ENCODE measurements around the gene VNN1. TPM values are rescaled to one million over a fixed set of nuclear protein-coding genes. Genes with fewer than 3 reads are reported as not detected.

The VNN1 gene
- total RNA-seq, 1 experiment from 2014 or later, result not detected

DNA sequence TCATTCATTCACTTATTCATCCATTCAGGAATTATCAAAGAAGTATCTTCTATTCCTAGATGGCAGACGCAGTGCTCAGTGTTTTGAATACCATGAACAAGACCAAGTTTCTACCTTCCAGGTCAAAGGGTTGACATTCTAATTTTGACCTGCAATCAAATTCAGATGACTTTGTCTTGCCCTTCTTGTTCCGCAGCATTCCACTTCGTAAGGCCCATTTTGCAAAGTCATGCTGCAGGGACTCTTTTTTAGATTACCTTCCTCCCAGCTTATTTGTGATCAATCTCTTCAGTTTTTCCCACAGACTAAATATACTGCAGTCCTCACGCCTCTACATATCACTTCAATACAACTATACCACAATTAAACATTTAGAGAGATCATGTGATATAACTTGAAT, 47.7 kb downstream of the VNN1 start:
- Histone ChIP-seq H3K9ac (ENCODE audit: low read length) (no peak overlapping the region), H2AFZ (ENCODE audit: low read depth, low read length, poor library complexity, severe bottlenecking) (no peak overlapping the region), H3K9me3 (ENCODE audit: control insufficient read depth in 1 of 2, insufficient read depth in 1 of 2, low read depth in 1 of 2, low read length in 2 of 2) (no peaks in the 10 kb centered on the region), H3K36me3 (ENCODE audit: control insufficient read depth in 1 of 2, insufficient read depth in 2 of 2, low read length in 2 of 2) (no peaks in the 10 kb centered on the region), H3K4me1 (ENCODE audit: control insufficient read depth in 1 of 2, insufficient read depth in 2 of 2, low read length in 2 of 2) (peaks cover 0 to 9% of the 10 kb centered on the region in 2 experiments; a peak in 2 of 4 replicates), H3K9me2 (ENCODE audit: insufficient read depth) (no peaks in the 10 kb centered on the region), H3K4me2 (ENCODE audit: low read length) (peak overlapping the region; percentile 13; the same call in 1 of the 2 replicates), H3K27me3 (ENCODE audit: insufficient read depth, low read length) (no peaks in the 10 kb centered on the region), H3K27ac (ENCODE audit: low read depth, low read length) (no peak overlapping the region), H4K20me1 (ENCODE audit: insufficient read depth) (no peaks in the 10 kb centered on the region), H3K4me3 (replicated peaks in 1 of 2; ENCODE audit: low read depth in 1 of 2, low read length in 2 of 2) (no peak overlapping the region), H3K79me2 (ENCODE audit: insufficient read depth, low read length) (no peaks in the 10 kb centered on the region)
- no peak for TF ChIP-seq JUND (IDR thresholded peaks at IDR 0.05)
- TF ChIP-seq POLR2AphosphoS5 (IDR thresholded peaks at IDR 0.05; ENCODE audit: low read depth, low read length), result no peak
- 0 out of 2 replicates have a peak, but pooled peaks have one; percentile 25 for TF ChIP-seq SP1 (IDR thresholded peaks at IDR 0.05; ENCODE audit: low read depth)
- no peak for TF ChIP-seq ZFX (IDR thresholded peaks at IDR 0.05)
- TF ChIP-seq ZNF274 (IDR thresholded peaks at IDR 0.05; ENCODE audit: low read depth, low read length), result no peak
- TF ChIP-seq CEBPB (IDR thresholded peaks at IDR 0.05; ENCODE audit: low read depth), result no peak
- intact Hi-C loops (cut with micrococcal nuclease), result no loop called here
- DNase-seq (ENCODE audit: low read depth, low spot score), result no peak
- POLR2A ChIA-PET, result interaction anchor here (0.8 kb wide), 1 partner anchor 153 kb away, joined by 3 read pairs; the partner anchor contains the start of gene STX7
- no TSS peak for BruUV-seq (replicated peaks)
- no peak for ATAC-seq
- CTCF ChIA-PET, result interaction anchor here (0.7 kb wide), 1 partner anchor 157 kb away, joined by 3 read pairs; no protein-coding TSS in a partner anchor
- RAD21 ChIA-PET (ENCODE audit: low non-redundant PET in 1 of 2, low total read pairs in 2 of 2, uncharacterized antibody in 2 of 2, unreplicated experiment in 2 of 2), result no interaction called here

- no peak overlapping the region for H3K27ac ChIP-seq (ENCODE audit: low read depth, low read length)
- POLR2A ChIA-PET, result no interaction called here
- no peak overlapping the region for H3K4me3 ChIP-seq (replicated peaks in 1 of 2; ENCODE audit: low read depth in 1 of 2, low read length in 2 of 2)
- intact Hi-C loops (cut with micrococcal nuclease), result no loop called here
- CTCF ChIA-PET, result no interaction called here
- H2AFZ ChIP-seq (ENCODE audit: low read depth, low read length, poor library complexity, severe bottlenecking), result no peak overlapping the region
- H4K20me1 ChIP-seq (ENCODE audit: insufficient read depth), result no peaks in the 10 kb centered on the region
- no peak overlapping the region for H3K4me2 ChIP-seq (ENCODE audit: low read length)
- no TSS peak for BruUV-seq (replicated peaks)
- no peak for ATAC-seq
- DNase-seq (ENCODE audit: low read depth, low spot score), result no peak
- H3K27me3 ChIP-seq (ENCODE audit: insufficient read depth, low read length), result no peaks in the 10 kb centered on the region
- RAD21 ChIA-PET (ENCODE audit: low non-redundant PET in 1 of 2, low total read pairs in 2 of 2, uncharacterized antibody in 2 of 2, unreplicated experiment in 2 of 2), result no interaction called here
- peaks cover 0 to 5% of the 10 kb centered on the region in 2 experiments; a peak in 1 of 4 replicates for H3K4me1 ChIP-seq (ENCODE audit: control insufficient read depth in 1 of 2, insufficient read depth in 2 of 2, low read length in 2 of 2)
- H3K36me3 ChIP-seq (ENCODE audit: control insufficient read depth in 1 of 2, insufficient read depth in 2 of 2, low read length in 2 of 2), result no peaks in the 10 kb centered on the region
- no peaks in the 10 kb centered on the region for H3K9me2 ChIP-seq (ENCODE audit: insufficient read depth)
- no peak overlapping the region for H3K9ac ChIP-seq (ENCODE audit: low read length)
- H3K9me3 ChIP-seq (ENCODE audit: control insufficient read depth in 1 of 2, insufficient read depth in 1 of 2, low read depth in 1 of 2, low read length in 2 of 2), result no peaks in the 10 kb centered on the region
- H3K79me2 ChIP-seq (ENCODE audit: insufficient read depth, low read length), result no peaks in the 10 kb centered on the region
- TF ChIP-seq, protein P1, sequence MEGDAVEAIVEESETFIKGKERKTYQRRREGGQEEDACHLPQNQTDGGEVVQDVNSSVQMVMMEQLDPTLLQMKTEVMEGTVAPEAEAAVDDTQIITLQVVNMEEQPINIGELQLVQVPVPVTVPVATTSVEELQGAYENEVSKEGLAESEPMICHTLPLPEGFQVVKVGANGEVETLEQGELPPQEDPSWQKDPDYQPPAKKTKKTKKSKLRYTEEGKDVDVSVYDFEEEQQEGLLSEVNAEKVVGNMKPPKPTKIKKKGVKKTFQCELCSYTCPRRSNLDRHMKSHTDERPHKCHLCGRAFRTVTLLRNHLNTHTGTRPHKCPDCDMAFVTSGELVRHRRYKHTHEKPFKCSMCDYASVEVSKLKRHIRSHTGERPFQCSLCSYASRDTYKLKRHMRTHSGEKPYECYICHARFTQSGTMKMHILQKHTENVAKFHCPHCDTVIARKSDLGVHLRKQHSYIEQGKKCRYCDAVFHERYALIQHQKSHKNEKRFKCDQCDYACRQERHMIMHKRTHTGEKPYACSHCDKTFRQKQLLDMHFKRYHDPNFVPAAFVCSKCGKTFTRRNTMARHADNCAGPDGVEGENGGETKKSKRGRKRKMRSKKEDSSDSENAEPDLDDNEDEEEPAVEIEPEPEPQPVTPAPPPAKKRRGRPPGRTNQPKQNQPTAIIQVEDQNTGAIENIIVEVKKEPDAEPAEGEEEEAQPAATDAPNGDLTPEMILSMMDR (IDR thresholded peaks at IDR 0.05 in 2 of 3, conservative IDR thresholded peaks at IDR 0.05 in 1 of 3; ENCODE audit: borderline replicate concordance in 1 of 3, insufficient read depth in 1 of 3, low read depth in 2 of 3, low read length in 2 of 3), result no peak
- TF ChIP-seq, protein P2, sequence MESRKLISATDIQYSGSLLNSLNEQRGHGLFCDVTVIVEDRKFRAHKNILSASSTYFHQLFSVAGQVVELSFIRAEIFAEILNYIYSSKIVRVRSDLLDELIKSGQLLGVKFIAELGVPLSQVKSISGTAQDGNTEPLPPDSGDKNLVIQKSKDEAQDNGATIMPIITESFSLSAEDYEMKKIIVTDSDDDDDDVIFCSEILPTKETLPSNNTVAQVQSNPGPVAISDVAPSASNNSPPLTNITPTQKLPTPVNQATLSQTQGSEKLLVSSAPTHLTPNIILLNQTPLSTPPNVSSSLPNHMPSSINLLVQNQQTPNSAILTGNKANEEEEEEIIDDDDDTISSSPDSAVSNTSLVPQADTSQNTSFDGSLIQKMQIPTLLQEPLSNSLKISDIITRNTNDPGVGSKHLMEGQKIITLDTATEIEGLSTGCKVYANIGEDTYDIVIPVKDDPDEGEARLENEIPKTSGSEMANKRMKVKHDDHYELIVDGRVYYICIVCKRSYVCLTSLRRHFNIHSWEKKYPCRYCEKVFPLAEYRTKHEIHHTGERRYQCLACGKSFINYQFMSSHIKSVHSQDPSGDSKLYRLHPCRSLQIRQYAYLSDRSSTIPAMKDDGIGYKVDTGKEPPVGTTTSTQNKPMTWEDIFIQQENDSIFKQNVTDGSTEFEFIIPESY (IDR thresholded peaks at IDR 0.05; ENCODE audit: extremely low read depth, insufficient replicate concordance, low read length), result no peak
- TF ChIP-seq ELF1 (IDR thresholded peaks at IDR 0.05; ENCODE audit: borderline replicate concordance, low read depth) (no peak), ZFX (IDR thresholded peaks at IDR 0.05) (no peak), YY1 (IDR thresholded peaks at IDR 0.05; ENCODE audit: extremely low read depth, insufficient replicate concordance, low read depth, low read length) (no peak), POLR2AphosphoS5 (IDR thresholded peaks at IDR 0.05; ENCODE audit: low read depth, low read length) (no peak), FOSL1 (IDR thresholded peaks at IDR 0.05; ENCODE audit: low read depth) (no peak), EZH2phosphoT487 (IDR thresholded peaks at IDR 0.05; ENCODE audit: borderline replicate concordance) (no peak), CBX3 (IDR thresholded peaks at IDR 0.05; ENCODE audit: low read depth) (no peak), ZNF274 (IDR thresholded peaks at IDR 0.05; ENCODE audit: low read depth, low read length) (no peak), SP1 (IDR thresholded peaks at IDR 0.05; ENCODE audit: low read depth) (no peak)
These were observed 49.4 kb downstream of the VNN1 start for GRCh38 chr6:132664309-132665034.

Measured in HCT116 (cell line).